ENCODE data around the gene KAZALD1. TPM values are rescaled to one million over a fixed set of nuclear protein-coding genes. Genes with fewer than 3 reads are reported as not detected.

Gene KAZALD1, protein sequence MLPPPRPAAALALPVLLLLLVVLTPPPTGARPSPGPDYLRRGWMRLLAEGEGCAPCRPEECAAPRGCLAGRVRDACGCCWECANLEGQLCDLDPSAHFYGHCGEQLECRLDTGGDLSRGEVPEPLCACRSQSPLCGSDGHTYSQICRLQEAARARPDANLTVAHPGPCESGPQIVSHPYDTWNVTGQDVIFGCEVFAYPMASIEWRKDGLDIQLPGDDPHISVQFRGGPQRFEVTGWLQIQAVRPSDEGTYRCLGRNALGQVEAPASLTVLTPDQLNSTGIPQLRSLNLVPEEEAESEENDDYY
- polyA plus RNA-seq (2011; rRNA removed) (10.8 and 14.1 TPM in 2 replicates), polyA minus RNA-seq (2011; rRNA and poly(A)+ RNA removed) (10.9 and 11.3 TPM in 2 replicates)

DNA sequence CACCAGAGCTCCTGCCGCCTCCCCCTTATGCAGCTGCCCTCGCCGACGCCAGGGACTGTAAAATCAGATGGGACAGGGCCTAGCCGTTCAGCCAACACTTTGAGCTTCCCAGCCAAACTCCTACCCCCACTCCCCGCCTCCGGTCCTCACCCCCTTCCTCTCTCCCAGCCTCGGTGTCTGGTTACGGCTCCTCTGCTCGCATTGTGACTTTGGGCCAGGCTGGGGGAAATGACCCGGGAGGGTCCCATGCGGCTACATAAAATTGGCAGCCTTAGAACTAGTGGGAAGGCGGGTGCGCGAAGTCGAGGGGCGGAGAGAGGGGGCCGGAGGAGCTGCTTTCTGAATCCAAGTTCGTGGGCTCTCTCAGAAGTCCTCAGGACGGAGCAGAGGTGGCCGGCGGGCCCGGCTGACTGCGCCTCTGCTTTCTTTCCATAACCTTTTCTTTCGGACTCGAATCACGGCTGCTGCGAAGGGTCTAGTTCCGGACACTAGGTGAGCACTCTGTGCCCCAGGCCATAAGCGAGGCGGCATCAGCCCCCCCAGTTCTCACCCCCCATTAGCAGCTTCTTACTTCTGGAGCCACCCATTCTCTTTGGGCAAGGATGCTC lies at the start of gene KAZALD1:
Gene KAZALD1 (plus strand): TSS at position 366 of the 608 bp plus-strand sequence. CDS start 604 bp downstream, outside the sequence.
- DNase-seq (ENCODE audit: low read depth, low spot score), result no peak
- H3K4me3 ChIP-seq (ENCODE audit: low read depth, low read length), result peak within 1 kb of the TSS; percentile 100
- H3K27ac ChIP-seq (ENCODE audit: low read depth, low read length), result peak within 1 kb of the TSS; percentile 98
- ChIA-PET CTCF (interaction anchor here (0.7 to 16.2 kb wide), 7 partner anchors 16 to 81 kb away, joined by 3 to 414 read pairs (median 3); no protein-coding TSS in a partner anchor), POLR2A (interaction anchor here (0.8 to 4.0 kb wide), 11 partner anchors 9 to 80 kb away, joined by 3 to 30 read pairs (median 5); no protein-coding TSS in a partner anchor)
- no peak for TF ChIP-seq CTCF (IDR thresholded peaks at IDR 0.05; ENCODE audit: low read depth, low read length)
- H3K9me3 ChIP-seq (ENCODE audit: control insufficient read depth, insufficient read depth, low read length), result no peaks in the 10 kb centered on the region; the same call in 1 of the 2 replicates
- H3K27me3 ChIP-seq (ENCODE audit: control insufficient read depth, insufficient read depth, low read length), result no peaks in the 10 kb centered on the region

GRCh38 chr10:101012525-101013364 lies 49.0 kb upstream of the KAZALD1 start:
- Histone ChIP-seq H3K9me3 (ENCODE audit: control insufficient read depth, insufficient read depth, low read length) (no peaks in the 10 kb centered on the region; the same call in 1 of the 2 replicates), H3K27me3 (ENCODE audit: control insufficient read depth, insufficient read depth, low read length) (no peaks in the 10 kb centered on the region), H3K27ac (ENCODE audit: low read depth, low read length) (peak overlapping the region; percentile 75), H3K4me3 (ENCODE audit: low read depth, low read length) (no peak overlapping the region)
- TF ChIP-seq CTCF (IDR thresholded peaks at IDR 0.05; ENCODE audit: low read depth, low read length), result peak; percentile 79
- POLR2A ChIA-PET, result no interaction called here
- CTCF ChIA-PET, result interaction anchor here (0.7 to 2.3 kb wide), 4 partner anchors 10 to 57 kb away, joined by 3 to 16 read pairs (median 6); partner anchors contain the start of gene LZTS2
- peak; percentile 79 for DNase-seq (ENCODE audit: low read depth, low spot score)

- CTCF ChIA-PET, result interaction anchor here (0.6 to 6.6 kb wide), 16 partner anchors 10 to 134 kb away, joined by 3 to 271 read pairs (median 6); partner anchors contain the start of genes LZTS2, MRPL43, PDZD7 and SFXN3
- POLR2A ChIA-PET, result no interaction called here
Measured at GRCh38 chr10:101013365-101013825, 48.4 kb upstream of the KAZALD1 start.

More at GRCh38 chr10:101013365-101013825, 48.4 kb upstream of the KAZALD1 start:
- Histone ChIP-seq H3K4me3 (ENCODE audit: low read depth, low read length) (no peak overlapping the region), H3K27me3 (ENCODE audit: control insufficient read depth, insufficient read depth, low read length) (no peaks in the 10 kb centered on the region), H3K27ac (ENCODE audit: low read depth, low read length) (peak overlapping the region; percentile 75), H3K9me3 (ENCODE audit: control insufficient read depth, insufficient read depth, low read length) (no peaks in the 10 kb centered on the region; the same call in 1 of the 2 replicates)
- TF ChIP-seq CTCF (IDR thresholded peaks at IDR 0.05; ENCODE audit: low read depth, low read length), result no peak
- DNase-seq (ENCODE audit: low read depth, low spot score), result no peak
